AG08395 (cell line): ENCODE measurements around the gene PCLO.
"Not testable (repeated sequence)": the region's sequence is repeated elsewhere in the genome, so short reads cannot be mapped to it uniquely, and the experiment has no call there.

ENCODE experiments used
- DNase-seq: peaks from one replicate; pipeline ENCODE4 v3.0.0; 2012; ENCODE audit warnings: mixed read lengths, low spot score

Gene PCLO

GRCh38 chr7:83130623-83131545 lies 31.8 kb downstream of the PCLO start:
- DNase-seq: no peak

- DNase-seq: no peak
These were observed 32.5 kb downstream of the PCLO start for GRCh38 chr7:83130191-83130590.

GRCh38 chr7:83119494-83119893 lies 43.2 kb downstream of the PCLO start:
- DNase-seq: no peak

GRCh38 chr7:83119026-83119382 lies 43.7 kb downstream of the PCLO start:
- no peak for DNase-seq

GRCh38 chr7:83118347-83119025 lies 44.2 kb downstream of the PCLO start:
- no peak for DNase-seq

- no peak for DNase-seq
These were observed 45.2 kb downstream of the PCLO start for GRCh38 chr7:83117466-83117865.

GRCh38 chr7:83111391-83111790 lies 51.3 kb downstream of the PCLO start:
- DNase-seq: no peak

- no peak for DNase-seq
These were observed 53.3 kb downstream of the PCLO start for GRCh38 chr7:83109352-83109751.

- no peak for DNase-seq
These were observed 56.7 kb downstream of the PCLO start for GRCh38 chr7:83105948-83106347.

GRCh38 chr7:83105063-83105462 lies 57.6 kb downstream of the PCLO start:
- no peak for DNase-seq

- no peak for DNase-seq
These were observed 61.2 kb downstream of the PCLO start for GRCh38 chr7:83101530-83101929.

GRCh38 chr7:83096065-83096580 lies 66.6 kb downstream of the PCLO start:
- no peak for DNase-seq

GRCh38 chr7:83085299-83085698 lies 77.4 kb downstream of the PCLO start:
- peak; percentile 1 for DNase-seq

- DNase-seq: not testable (repeated sequence)
These were observed 82.8 kb downstream of the PCLO start for GRCh38 chr7:83079879-83080278.

GRCh38 chr7:83077328-83077727 lies 85.4 kb downstream of the PCLO start:
- no peak for DNase-seq

- no peak for DNase-seq
These were observed 89.8 kb downstream of the PCLO start for GRCh38 chr7:83072576-83073517.

- no peak for DNase-seq
These were observed 97.0 kb downstream of the PCLO start for GRCh38 chr7:83065714-83066113.

GRCh38 chr7:83060218-83060617 lies 102.5 kb downstream of the PCLO start:
- DNase-seq: no peak

- DNase-seq: no peak
These were observed 104.0 kb downstream of the PCLO start for GRCh38 chr7:83058667-83059066.

- no peak for DNase-seq
These were observed 107.5 kb downstream of the PCLO start for GRCh38 chr7:83055197-83055596.

- DNase-seq: no peak
These were observed 108.2 kb downstream of the PCLO start for GRCh38 chr7:83054472-83054871.

- DNase-seq: no peak
These were observed 108.7 kb downstream of the PCLO start for GRCh38 chr7:83053965-83054364.
